ENCODE measurements around the gene XPNPEP2. TPM values are rescaled to one million over a fixed set of nuclear protein-coding genes. Genes with fewer than 3 reads are reported as not detected.

Gene XPNPEP2
- total RNA-seq, 1 donor from 2014 or later, result 1.7 TPM

DNA sequence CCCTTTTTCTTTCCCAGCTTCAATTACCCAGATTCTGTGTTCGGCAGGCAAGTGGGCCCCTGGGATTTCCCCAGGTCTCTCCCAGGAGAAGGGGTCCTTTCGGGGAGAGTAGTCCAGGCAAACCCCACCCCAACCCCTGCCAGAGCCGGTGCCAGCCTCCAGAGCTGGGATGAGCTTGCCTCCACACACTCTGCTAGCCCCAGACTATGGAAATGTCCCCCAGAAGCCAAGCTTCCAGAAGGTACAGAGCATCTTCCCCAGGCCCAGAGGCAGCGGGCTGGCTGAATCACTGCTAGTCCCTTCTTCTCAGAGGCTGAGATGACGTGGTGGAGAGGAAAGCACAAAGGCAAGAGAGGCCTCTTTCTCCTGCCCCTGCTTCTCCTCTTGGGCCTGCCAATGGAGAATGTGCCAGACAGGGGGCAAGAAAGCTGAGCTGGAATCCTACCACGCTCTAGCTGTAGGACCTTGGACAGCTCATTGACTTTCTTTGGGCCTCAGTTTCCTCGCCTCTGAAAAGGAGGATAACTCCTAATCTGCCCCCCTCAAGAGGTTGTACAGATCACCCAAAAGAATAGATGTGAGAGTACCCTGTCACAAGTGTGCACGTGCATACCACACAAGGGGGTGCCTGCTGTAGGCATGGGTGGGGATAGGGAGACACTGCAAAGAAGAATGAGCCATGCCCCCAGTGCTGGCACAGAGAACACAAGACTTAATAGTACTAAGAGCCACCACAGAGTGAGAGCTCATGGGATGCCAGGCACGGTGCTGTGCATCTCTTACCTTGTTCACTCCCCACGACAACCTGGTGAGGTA is 43.1 kb downstream of the XPNPEP2 start:
- Mint-ChIP-seq H3K27ac (ENCODE audit: unreplicated experiment) (no peak overlapping the region), H3K4me1 (ENCODE audit: unreplicated experiment) (peaks cover 7% of the 10 kb centered on the region), H3K27me3 (ENCODE audit: unreplicated experiment) (peaks cover 7% of the 10 kb centered on the region), H3K4me3 (ENCODE audit: unreplicated experiment) (no peak overlapping the region), H3K36me3 (ENCODE audit: low read depth, unreplicated experiment) (peaks cover 6% of the 10 kb centered on the region), H3K9me3 (ENCODE audit: unreplicated experiment) (no peaks in the 10 kb centered on the region)
- TF ChIP-seq, protein P1, sequence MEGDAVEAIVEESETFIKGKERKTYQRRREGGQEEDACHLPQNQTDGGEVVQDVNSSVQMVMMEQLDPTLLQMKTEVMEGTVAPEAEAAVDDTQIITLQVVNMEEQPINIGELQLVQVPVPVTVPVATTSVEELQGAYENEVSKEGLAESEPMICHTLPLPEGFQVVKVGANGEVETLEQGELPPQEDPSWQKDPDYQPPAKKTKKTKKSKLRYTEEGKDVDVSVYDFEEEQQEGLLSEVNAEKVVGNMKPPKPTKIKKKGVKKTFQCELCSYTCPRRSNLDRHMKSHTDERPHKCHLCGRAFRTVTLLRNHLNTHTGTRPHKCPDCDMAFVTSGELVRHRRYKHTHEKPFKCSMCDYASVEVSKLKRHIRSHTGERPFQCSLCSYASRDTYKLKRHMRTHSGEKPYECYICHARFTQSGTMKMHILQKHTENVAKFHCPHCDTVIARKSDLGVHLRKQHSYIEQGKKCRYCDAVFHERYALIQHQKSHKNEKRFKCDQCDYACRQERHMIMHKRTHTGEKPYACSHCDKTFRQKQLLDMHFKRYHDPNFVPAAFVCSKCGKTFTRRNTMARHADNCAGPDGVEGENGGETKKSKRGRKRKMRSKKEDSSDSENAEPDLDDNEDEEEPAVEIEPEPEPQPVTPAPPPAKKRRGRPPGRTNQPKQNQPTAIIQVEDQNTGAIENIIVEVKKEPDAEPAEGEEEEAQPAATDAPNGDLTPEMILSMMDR (IDR thresholded peaks at IDR 0.05; ENCODE audit: unreplicated experiment), result no peak
- DNase-seq (ENCODE audit: low spot score), result no peak

DNA sequence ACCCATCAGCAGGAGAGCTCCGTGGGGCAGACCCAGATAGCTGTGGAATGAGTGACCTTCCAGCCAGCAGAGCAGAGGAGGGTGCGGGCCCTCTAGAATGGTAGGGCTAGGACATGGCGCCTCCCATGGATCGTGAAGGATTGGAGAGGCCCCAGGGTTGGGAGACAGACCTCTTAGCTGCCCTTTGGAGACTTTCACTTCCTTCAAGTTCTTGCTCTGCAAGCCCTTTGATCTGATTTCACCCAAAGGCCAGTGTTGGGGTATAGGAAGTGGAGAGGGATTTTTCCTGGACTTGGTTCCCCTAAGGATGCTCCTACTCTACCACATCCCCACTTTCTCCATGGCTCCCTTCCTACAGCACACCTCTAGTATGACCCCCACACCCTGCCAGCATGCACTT is 43.9 kb downstream of the XPNPEP2 start:
- DNase-seq (ENCODE audit: low spot score), result no peak
- TF ChIP-seq, protein P1 (IDR thresholded peaks at IDR 0.05; ENCODE audit: unreplicated experiment), result no peak
- Mint-ChIP-seq H3K36me3 (ENCODE audit: low read depth, unreplicated experiment) (peaks cover 6% of the 10 kb centered on the region), H3K9me3 (ENCODE audit: unreplicated experiment) (no peaks in the 10 kb centered on the region), H3K4me1 (ENCODE audit: unreplicated experiment) (peaks cover 9% of the 10 kb centered on the region), H3K4me3 (ENCODE audit: unreplicated experiment) (no peak overlapping the region), H3K27ac (ENCODE audit: unreplicated experiment) (no peak overlapping the region), H3K27me3 (ENCODE audit: unreplicated experiment) (peaks cover 7% of the 10 kb centered on the region)

DNA sequence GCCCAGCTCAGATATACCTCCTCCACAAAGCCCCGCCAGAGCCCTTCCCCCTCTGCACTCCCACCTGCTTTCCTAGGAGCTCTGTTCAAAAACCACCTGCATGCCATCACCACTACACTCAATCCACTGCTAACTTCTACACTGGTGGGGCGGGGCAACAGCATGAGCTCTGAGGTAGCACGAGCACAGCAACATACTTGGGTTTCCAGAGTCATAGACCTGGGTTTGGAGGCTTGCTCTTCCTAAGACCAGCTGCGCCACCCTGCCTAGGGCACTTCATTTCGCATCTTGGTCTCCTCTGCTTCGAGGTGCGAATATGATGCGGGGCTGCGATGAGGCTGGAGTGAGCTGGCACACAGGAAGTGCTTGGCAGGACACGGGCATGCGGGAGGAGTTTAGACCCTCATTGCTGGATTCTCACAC is 44.5 kb downstream of the XPNPEP2 start:
- Mint-ChIP-seq H3K27ac (ENCODE audit: unreplicated experiment) (no peak overlapping the region), H3K4me1 (ENCODE audit: unreplicated experiment) (peaks cover 9% of the 10 kb centered on the region), H3K27me3 (ENCODE audit: unreplicated experiment) (peaks cover 7% of the 10 kb centered on the region), H3K9me3 (ENCODE audit: unreplicated experiment) (no peaks in the 10 kb centered on the region), H3K36me3 (ENCODE audit: low read depth, unreplicated experiment) (peaks cover 6% of the 10 kb centered on the region), H3K4me3 (ENCODE audit: unreplicated experiment) (no peak overlapping the region)
- TF ChIP-seq, protein P1 (IDR thresholded peaks at IDR 0.05; ENCODE audit: unreplicated experiment), result no peak
- no peak for DNase-seq (ENCODE audit: low spot score)

DNA sequence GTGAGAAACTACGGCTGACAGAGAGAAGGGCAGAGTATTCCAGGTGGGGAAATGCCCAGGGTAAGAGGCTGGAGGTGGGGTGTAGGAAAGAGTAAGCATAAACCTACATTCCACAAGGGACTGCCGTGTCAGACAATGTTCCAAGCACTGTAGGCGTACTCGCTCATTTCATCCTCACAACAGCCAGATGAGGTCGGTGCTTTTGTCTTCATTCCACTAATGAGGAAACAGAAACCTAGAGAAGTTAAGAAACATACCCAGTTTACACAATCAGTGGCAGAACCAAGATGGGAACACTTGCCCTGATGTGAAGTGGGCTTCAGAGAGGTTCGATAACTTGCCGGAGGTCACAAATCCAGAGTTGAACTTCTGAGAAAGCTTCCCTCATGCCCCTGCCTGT is 45.6 kb downstream of the XPNPEP2 start:
- Mint-ChIP-seq H3K4me3 (ENCODE audit: unreplicated experiment) (no peak overlapping the region), H3K36me3 (ENCODE audit: low read depth, unreplicated experiment) (peaks cover under 1% of the 10 kb centered on the region), H3K4me1 (ENCODE audit: unreplicated experiment) (peaks cover 9% of the 10 kb centered on the region), H3K27me3 (ENCODE audit: unreplicated experiment) (peaks cover 3% of the 10 kb centered on the region), H3K9me3 (ENCODE audit: unreplicated experiment) (no peaks in the 10 kb centered on the region), H3K27ac (ENCODE audit: unreplicated experiment) (no peak overlapping the region)
- TF ChIP-seq, protein P1 (IDR thresholded peaks at IDR 0.05; ENCODE audit: unreplicated experiment), result no peak
- no peak for DNase-seq (ENCODE audit: low spot score)

Data from endothelial cell (in vitro differentiated cells).